ENCODE results near the gene MUC2.

The MUC2 gene

GRCh38 chr11:1082728-1083620 lies 8.3 kb downstream of the MUC2 start:
- no peak for TF ChIP-seq CTCF (IDR thresholded peaks at IDR 0.05; ENCODE audit: low read depth, low read length)
- no peak for DNase-seq (ENCODE audit: extremely low read depth, low read depth)

GRCh38 chr11:1083621-1084551 lies 9.2 kb downstream of the MUC2 start:
- no peak for TF ChIP-seq CTCF (IDR thresholded peaks at IDR 0.05; ENCODE audit: low read depth, low read length)
- DNase-seq (ENCODE audit: extremely low read depth, low read depth) = no peak

- no peak for TF ChIP-seq CTCF (IDR thresholded peaks at IDR 0.05; ENCODE audit: low read depth, low read length)
- no peak for DNase-seq (ENCODE audit: extremely low read depth, low read depth)
These were observed 10.1 kb downstream of the MUC2 start for GRCh38 chr11:1084561-1085439.

GRCh38 chr11:1085440-1086170 lies 10.9 kb downstream of the MUC2 start:
- no peak for TF ChIP-seq CTCF (IDR thresholded peaks at IDR 0.05; ENCODE audit: low read depth, low read length)
- DNase-seq (ENCODE audit: extremely low read depth, low read depth) = no peak

- TF ChIP-seq CTCF (IDR thresholded peaks at IDR 0.05; ENCODE audit: low read depth, low read length) = no peak
- DNase-seq (ENCODE audit: extremely low read depth, low read depth) = no peak
These were observed 11.8 kb downstream of the MUC2 start for GRCh38 chr11:1086171-1087102.

Measured in AG09319 (cell line).